ENCODE data around the gene COL20A1.
"Not testable (repeated sequence)": the region's sequence is repeated elsewhere in the genome, so short reads cannot be mapped to it uniquely, and the experiment has no call there.

DNA sequence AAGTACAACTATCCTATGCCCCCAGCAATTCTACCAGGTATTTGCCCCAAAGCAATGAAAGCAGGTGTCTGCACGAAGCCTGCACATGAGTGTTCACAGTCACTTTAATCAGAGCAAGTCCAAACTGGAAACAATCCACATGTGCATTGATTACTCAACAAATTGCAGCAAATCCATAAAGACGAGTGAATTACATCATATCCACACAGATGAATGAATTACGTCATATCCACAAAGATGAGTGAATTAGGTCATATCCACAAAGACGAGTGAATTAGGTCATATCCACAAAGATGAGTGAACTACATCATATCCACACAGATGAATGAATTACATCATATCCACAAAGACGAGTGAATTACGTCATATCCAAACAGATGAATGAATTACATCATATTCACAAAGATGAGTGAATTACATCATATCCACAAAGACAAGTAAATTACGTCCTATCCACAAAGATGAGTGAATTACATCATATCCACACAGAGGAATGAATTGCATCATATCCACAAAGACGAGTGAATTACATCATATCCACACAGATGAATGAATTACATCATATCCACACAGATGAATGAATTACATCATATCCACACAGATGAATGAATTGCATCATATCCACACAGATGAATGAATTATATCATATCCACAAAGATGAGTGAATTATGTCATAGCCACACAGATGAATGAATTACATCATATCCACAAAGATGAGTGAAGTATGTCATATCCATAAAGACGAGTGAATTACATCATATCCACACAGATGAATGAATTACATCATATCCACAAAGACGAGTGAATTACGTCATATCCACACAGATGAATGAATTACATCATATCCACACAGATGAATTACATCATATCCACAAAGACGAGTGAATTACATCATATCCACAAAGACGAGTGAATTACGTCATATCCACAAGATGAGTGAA, 46.4 kb downstream of the COL20A1 start:
- TF ChIP-seq POLR2AphosphoS5 (IDR thresholded peaks at IDR 0.05), result not testable (repeated sequence)
- TF ChIP-seq, protein P1, sequence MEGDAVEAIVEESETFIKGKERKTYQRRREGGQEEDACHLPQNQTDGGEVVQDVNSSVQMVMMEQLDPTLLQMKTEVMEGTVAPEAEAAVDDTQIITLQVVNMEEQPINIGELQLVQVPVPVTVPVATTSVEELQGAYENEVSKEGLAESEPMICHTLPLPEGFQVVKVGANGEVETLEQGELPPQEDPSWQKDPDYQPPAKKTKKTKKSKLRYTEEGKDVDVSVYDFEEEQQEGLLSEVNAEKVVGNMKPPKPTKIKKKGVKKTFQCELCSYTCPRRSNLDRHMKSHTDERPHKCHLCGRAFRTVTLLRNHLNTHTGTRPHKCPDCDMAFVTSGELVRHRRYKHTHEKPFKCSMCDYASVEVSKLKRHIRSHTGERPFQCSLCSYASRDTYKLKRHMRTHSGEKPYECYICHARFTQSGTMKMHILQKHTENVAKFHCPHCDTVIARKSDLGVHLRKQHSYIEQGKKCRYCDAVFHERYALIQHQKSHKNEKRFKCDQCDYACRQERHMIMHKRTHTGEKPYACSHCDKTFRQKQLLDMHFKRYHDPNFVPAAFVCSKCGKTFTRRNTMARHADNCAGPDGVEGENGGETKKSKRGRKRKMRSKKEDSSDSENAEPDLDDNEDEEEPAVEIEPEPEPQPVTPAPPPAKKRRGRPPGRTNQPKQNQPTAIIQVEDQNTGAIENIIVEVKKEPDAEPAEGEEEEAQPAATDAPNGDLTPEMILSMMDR (IDR thresholded peaks at IDR 0.05), result not testable (repeated sequence)

Data from esophagus muscularis mucosa (tissue), 3 donors.